ENCODE results near the gene FYN.
A peak's percentile ranks its signal among the peaks of the same experiment; 100 is the strongest.

Gene FYN

DNA sequence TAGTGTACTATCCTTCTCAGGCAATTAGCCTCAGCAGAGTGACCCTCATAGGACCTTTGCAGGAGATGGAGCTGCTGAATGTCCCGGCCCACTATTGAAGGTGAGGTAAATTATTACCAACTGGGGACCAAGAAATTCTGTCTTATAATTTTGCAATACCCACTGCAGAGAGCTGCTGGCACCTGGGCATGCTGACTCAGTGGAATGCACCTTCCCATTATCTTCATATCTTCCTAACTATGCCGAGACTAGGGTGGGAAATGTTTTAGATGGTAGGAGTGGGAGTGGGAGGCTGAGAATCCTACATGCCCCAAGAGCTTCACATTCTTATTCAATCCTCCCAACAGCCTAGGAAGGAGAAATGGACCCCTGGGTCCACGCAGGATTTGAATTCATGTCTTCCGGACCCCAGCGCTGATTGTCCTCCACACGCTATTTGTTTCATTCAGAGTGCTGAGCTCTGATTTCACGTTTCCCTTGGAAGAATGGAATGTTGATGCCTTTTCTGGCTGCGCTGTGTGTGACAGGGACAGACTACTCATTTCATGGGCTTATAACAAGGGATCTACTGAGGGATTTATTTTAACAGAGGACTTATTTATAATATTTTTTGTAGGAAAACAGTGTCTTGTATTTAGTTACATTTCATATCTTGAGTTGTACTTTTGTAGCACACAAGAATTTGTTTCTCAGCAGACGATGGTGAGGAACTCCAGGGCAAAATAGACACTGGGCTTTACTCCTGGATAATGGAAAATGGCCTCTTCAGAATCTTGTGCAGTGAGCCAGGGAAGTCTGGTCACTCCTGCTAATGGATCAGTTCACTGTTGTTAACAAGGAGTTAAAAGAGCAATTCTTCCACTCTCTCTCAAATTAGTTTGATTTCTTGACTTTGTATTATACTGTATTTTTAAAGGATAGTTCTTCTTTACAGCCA is 66.4 kb downstream of the FYN start:
- DNase-seq (ENCODE audit: low read depth) = no peak

DNA sequence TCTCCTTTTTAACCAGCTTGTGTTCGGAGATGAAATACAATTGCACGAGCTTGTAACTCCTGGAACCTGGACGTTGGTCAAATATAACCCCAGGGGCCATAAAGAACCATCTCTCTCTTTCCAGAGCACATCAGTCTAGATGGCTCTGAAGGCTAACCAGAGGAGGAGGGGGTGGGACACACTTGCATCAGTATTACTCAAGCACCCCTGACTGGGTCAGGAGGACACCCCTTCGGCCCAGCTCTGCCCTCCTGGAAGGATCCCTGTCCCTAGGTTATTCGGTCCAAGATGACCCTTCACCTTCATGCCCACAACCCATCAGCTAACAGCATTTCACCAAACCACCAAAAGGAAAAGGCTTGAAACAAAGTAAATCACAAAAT is 67.1 kb downstream of the FYN start:
- no peak for DNase-seq (ENCODE audit: low read depth)

DNA sequence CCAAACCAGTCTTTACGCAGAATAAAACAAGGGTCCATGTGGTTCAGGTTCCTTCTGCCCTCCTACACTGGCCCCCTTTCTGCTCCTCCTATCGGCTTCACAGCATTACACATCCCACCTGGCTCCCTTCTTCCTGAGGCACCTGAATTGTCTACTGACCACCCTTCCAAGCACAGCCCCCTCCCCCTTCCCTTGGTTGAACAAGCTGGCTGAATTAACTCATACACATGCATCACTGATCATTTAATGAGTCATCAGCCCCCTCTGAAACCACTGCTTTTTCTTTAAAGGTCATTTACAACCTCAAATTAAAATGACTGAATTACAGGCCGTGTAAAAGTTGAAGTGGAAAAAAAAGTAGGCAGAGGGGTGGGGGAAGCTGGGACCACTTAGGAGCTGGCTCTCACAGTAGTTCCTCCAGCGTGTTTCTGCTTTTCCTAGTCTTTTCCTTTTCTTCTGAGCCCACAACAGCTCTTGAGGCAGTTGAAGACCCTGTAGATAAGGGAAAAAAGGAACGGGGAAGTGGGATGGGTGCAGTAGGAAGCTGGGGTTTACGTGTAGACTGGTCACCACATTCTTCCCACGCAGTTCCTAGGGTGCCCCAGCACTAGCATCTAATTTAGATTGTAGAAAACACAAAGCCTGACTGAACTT is 67.6 kb downstream of the FYN start:
- DNase-seq (ENCODE audit: low read depth) = peak; percentile 50

DNA sequence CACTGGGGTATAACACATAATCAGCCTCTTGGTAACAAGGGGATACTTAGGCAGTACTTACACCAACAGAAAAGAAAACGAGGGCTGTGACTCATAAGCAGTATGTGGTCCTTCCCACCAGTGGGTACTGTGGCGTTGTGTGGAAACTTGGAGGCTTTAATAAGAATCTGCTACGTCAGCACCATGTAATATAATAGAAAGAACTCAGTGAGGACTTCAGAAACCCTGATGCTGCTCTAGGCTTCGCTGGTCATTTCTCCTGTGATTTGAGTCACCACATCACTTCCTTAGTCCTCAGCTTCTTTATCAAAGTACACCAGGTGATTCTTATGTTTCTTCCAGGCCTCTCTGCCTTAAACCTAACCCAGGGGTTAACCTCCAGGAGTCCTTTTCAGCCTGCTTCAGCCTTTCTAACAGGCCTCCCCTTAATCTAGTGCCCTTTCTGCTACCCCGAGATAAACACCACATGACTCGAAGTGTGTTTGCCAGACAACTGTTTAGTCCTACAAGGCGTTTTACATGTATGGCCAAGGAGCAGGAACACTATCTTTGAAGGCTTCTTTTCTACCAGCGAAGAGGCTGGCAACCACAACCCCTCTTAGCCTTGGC is 68.5 kb downstream of the FYN start:
- peak; percentile 57 for DNase-seq (ENCODE audit: low read depth)

DNA sequence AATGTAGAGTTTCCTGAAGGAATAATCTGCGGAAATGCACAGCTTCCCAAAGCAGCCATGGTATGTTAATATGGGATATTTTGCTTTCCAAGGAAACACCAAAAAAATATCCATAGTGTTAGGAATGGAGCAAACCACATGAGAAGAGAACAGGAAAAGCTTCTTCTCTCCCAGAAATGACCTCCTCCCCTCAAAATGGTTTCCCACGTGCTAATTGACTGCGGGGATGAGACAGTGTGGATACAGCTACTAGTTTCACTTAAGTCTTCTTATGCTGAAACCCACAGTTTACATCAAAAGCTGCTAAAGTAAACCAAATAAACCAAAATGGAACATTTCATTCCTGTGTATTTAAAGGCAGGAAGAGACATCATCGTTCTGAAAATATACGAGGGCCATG is 69.4 kb downstream of the FYN start:
- no peak for DNase-seq (ENCODE audit: low read depth)

DNA sequence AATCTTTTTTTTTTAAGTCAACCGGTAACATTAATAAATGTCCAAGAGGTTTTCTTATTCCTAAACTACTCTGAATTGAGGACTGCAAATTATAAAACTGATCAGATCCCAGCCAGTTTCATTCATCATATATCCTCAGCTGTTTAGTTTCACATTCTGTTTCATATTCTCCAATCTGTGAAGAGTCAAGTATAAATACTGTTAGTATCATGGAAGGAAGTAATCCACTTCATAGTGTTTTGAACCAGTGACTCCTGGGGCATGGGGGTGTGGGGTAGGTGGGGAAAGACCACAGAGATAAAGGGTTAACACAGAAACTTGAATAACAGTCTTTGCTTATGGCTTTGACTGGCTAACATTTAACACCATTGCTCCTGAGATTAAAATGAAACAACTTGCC is 69.9 kb downstream of the FYN start:
- DNase-seq (ENCODE audit: low read depth) = no peak

DNA sequence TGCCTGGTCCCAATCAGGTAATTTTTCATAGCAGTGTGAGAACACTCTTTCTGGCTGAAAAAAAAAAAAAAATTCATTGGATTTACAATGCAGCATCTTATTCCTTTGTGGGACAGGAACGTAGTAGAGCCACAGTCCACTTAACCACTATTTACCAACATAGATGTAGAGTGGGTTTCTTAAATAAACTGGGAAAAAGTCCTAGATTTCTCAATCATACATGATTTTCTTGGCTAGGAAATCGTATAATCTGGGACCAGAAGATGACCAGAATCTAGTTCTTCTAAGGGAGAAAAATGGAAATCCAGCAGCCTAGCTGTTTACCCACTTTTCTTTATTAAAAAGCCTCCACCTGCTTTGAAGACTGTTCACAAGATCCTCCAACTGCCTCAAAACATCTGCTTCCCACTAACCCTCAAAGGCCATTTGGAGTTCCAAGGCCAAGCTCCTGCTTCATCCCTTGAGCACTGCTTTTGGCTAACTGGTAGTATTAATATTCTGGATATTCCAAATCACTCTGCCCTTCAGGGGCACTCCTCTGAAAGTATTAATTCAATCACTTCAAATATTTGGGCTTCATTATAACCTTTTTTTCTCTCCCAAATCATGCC is 70.4 kb downstream of the FYN start:
- no peak for DNase-seq (ENCODE audit: low read depth)

DNA sequence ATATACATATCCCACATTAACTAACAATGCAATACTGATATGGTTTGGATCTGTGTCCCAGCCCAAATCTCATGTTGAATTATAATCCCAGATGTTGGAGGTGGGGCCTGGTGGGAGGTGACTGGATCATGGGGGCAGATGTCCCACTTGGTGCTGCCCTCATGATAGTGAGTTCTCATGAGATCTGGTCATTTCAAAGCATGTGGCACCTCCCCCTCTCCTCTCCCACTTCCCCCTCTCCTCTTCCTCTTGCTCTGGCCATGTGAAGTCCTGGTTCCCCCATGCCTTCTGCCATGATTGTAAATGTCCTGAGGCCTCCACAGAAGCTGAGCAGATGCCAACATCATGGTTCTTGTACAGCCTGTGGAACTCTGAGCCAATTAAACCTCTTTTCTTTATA is 71.2 kb downstream of the FYN start:
- no peak for DNase-seq (ENCODE audit: low read depth)

DNA sequence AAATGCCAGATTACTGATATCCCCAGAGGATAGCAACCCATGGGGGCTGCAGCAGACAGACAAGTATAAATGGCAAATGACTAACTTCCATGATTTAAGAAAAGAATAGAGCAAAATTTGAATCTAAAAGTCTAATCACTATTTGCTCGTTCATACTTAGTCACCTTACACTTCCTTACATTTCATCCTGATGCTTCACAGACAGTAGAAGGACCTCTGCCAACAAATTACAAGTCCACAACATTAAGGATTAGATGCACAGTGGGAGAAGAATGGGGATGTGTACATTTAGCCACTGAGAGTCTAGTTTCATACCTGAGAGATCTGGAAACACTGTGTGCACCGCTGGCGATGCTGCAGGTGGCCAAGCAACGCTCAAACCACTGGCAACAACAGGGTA is 72.4 kb downstream of the FYN start:
- DNase-seq (ENCODE audit: low read depth) = no peak

DNA sequence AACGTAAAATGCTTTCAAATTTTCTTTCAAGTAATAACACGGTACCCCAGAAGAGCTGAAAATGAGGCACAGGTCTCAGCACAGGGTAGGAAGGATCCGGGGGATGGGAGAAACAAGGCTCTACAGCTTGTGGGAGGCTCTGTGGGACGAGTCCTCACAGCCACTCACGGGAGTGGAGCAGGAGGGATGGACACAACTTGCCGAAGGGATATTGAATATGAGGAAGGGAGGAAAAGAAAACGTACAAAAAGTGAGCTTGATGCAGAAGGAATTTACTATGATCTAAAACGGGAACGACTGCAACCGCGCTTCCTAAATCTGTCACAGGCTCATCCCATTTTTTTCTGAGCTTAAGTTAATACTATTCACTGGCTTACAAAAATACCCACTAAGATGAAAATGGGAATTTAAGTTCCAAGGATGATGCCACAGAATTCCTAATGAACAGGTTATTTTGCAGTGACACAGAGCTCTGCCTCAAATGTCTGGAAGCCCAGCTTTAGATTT is 72.9 kb downstream of the FYN start:
- DNase-seq (ENCODE audit: low read depth) = no peak

DNA sequence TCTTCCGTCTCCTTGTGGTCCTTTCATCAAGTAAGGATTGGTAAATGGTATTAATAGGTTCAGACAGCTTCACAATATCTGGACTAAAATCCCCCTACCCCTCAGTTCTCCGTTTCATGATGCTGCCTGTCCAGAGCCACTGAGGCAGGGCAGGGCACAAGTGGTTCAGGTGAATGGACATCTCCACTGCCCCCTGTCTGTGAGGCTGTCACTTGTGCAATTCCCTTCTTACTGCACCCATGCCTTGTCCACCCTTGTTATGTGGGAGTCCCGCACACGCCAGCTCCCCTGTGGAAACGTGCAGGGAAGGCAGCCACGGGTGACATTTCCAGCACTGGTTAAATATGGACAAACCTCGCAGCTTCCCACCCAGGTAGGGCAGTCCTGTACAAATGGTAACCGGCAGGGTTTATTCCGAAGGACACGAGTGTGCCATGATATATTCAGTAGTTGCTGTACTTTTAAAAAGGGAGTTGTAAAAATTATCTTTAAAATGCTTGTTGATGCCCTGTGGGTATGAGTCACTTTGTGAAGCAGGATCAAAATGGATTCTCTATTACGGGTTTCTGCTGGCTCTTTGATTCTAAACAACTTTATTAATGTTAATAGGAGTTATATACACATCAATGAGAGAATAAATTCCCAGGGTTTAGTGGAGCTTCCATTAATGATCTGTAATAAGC is 73.5 kb downstream of the FYN start:
- no peak for DNase-seq (ENCODE audit: low read depth)

DNA sequence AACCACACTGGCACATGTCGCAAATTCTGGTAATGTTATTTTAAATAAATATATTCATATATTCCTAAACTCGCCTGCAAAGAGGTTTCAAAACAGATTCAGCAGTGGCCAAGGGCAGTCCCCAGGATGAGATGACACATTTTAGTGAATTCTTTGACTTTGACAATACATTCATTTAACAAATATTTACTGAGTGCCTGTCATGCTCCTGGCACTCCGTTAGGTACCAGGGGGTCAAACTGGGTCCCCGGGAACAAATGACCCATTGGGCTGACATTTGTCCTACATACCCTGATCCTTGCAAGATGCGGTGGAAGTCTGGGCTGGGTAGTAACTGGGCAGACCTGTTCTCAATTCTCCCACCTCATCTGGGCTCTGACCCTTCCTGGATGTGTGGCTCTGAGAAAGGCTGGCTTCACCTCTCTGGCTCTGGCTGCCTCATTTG is 74.9 kb downstream of the FYN start:
- no peak for DNase-seq (ENCODE audit: low read depth)

DNA sequence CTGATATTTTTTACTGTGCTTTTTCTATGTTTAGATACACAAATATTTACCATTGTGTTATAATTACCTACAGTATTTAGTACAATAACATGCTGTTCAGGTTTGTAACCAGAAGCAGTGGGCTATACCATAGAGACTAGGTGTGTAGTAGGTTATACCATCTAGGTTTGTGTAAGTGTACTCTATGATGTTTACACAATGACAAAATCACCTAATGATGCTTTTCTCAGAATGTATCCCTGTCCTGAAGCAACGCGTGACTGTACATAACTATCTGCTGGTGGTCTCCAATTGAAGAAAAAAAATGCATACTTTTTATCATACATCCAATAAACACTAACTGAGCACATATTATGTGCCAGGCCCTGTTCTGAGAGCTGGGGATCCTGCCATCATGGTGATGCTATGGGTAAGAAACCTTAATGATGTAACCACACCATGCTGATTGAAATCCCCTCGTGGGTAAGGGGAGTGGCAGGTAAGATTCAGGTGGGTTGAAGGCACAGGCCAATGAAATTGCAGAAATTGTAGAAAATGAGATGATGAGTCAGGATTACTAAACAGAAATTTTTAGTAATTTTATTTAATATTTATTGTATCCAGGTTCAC is 76.8 kb downstream of the FYN start:
- DNase-seq (ENCODE audit: low read depth) = no peak

DNA sequence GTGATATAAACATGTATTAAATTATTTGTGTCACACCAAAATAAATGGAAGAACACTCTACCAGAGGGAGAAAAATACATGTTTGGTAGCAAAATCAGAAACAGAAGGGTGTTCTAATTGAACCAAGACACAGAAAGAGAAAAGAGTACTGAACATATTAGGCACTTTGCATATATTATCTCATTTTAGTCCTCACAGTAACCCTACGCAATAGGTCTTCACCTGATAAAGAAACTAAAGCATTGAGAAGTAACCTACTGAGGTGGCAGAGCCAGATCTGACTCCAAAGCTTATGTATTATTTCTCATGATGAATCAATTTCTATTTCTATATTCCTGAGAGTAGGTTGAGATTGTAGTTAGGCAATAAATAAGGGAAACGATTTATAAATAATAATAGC is 77.7 kb downstream of the FYN start:
- DNase-seq (ENCODE audit: low read depth) = no peak

DNA sequence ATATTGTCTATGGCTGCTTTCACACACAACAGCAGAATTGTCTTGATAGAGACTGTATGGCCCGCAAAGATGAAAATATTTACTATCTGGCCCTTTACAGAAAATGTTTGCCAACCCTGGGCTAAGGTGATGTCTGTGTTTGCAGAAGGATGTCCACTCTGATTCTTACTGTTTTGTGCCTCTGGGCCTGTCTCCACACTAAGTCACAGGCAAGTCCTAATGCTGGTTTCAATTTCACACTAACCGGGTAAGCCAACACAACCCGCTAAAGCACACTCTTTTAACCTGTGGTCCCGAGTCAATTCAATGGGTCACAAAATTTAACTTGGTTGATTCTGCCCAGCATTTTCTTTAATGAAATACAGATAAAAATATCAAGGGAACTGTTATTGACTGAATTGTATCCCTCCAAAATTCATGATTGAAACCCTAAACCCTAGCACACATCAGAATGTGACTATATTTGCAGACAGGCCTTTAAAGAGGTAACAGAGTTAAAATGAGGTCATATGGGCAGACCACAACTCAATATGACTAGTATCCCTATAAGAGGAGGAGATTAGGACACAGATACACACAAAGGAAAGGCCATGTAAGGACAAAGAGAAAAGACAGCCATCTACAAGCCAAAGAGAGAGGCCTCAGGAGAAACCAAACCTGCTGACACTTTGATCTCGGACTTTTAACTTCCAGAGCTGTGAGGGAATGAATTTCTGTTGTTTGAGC is 78.4 kb downstream of the FYN start:
- DNase-seq (ENCODE audit: low read depth) = no peak

DNA sequence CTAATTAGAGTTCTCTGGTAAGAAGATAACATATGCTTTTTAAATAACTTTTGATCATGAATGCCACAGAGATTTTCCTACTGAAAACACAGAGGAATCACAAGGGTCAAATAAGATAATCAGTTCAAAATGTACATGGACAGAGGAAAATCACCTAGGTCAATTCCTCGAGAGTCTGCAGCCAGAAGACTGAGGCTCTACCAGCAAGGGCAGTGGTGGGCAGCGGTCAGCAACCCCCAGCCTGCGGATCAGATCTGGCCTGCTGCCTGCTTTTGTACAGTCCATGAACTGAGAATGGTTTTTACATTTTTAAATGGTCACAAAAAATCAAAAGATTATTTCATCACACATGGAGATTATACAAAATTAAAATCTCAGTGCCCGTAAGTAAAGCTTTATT is 79.0 kb downstream of the FYN start:
- no peak for DNase-seq (ENCODE audit: low read depth)

DNA sequence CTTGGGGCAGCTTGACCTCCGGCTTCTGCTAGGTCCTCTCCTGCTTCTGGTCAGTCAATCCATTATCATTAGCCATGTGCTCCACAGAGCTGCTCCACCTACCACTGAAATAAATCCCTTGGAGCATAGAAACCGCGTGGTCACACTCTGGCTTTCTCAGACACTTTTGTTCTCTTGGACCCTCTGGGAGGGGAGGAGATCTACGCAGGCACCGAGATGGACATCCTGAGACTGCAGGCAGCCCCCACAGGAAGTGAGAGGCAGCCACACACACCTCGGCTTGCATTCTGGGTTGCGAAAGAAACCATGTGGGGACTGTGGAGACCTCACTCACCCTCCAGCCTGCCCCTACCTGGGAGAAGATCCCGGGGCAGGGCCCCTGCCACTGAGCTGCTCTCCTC is 79.5 kb downstream of the FYN start:
- no peak for DNase-seq (ENCODE audit: low read depth)

DNA sequence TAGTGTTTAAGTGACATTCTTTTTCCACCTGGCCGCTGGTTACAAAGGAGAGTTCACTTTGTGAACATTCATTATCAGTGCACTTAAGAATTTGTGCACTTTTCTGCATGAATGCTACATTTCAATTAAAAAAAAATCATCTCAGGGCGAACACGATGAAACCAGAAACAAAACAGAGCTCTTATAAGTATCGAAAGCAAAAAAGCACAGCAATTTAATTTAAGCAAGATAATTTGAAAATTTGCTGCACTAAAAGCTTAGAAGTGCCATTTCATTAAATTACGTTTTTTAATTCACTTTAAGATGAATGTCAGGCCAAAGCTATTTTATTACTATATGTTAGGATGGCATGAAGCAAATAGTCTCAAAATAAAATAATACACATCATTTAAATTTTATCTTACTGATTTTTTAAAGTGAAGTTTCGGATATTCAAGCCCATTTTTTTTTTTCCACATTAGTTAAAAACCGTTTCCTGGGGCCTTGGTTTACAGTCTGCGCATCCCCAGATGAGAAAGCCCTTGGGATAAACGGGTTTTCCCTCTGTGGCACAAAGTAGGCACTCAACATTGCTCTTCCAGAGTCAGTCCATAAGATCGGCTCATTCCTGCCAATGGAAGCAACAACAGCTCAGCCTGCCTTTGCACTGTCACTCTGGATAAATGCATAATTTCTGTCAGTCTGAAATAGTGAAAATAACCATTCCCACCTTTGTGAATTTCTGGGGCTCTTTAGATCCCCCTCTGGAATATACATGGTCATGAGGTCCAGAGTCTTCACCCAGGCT is 80.1 kb downstream of the FYN start:
- DNase-seq (ENCODE audit: low read depth) = no peak

DNA sequence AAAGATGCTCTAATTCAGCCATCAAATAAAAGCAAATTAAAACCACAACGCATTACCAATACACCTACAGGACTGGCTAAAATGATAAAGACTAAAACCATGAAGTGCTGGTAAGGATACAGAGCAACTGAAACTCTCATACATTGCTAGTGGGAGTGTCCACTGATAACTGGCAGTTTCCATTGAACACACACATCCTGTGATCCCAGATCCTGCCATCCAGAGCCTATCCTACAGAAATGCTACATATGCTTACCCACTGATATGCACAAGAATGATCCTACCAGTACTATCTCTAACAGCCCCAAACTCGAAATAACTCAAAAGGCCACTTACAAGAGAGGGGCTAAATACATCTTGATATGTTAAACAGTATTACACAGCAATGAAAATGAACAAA is 81.0 kb downstream of the FYN start:
- DNase-seq (ENCODE audit: low read depth) = no peak

DNA sequence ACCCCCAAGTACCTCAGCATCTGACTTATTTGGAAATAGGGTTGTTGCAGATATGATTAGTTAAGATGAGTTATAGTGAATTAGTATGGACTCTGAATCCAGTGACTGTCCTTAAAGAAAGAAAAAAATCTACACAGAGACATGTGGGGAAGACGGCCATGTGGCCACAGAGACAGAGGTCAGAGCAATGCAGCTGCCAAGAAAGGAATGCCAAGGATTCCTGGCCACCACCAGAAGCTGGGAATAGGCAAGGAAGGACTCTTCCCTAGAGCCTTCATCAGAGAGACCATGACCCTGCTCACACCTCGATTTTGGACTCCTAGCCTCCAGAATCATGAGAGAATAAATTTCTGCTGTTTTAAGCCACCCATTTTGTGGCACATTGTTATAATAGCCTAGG is 81.8 kb downstream of the FYN start:
- DNase-seq (ENCODE audit: low read depth) = no peak
